GM19035 (cell line): ENCODE data around the gene NBEAL1.
"Not testable (repeated sequence)": the region's sequence is repeated elsewhere in the genome, so short reads cannot be mapped to it uniquely, and the experiment has no call there.

Experiments used
- ATAC-seq: cut with Tn5 transposase; IDR thresholded peaks from one replicate; pipeline ENCODE4 v1.9.1; 2021; ENCODE audit not compliant: unreplicated experiment

Gene NBEAL1

GRCh38 chr2:203014456-203015199 is at the start of gene NBEAL1:
Gene NBEAL1, plus strand, starts transcription at chr2:203014875. Its CDS starts 1,510 bp downstream, at chr2:203016385.
- peak; percentile 97 for ATAC-seq

GRCh38 chr2:202965810-202966460 is 48.7 kb upstream of the NBEAL1 start:
- no peak for ATAC-seq

DNA sequence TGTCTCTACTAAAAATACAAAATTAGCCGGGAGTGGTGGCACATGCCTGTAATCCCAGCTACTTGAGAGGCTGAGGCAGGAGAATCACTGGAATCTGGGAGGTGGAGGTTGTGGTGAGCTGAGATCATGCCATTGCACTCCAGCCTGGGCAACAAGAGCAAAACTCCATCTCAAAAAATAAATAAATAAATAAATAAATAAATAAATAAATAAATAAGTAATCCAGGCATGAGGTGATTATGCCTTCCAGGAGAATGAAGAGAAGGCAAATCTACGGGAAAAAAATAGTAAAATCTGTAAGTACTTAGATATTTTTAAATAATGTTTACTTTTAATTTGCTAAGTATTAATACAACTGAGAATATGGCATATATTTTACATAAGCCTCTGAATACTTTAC is 45.3 kb upstream of the NBEAL1 start:
- ATAC-seq, result not testable (repeated sequence)

- no peak for ATAC-seq
Observed at GRCh38 chr2:202976809-202977208, 37.9 kb upstream of the NBEAL1 start.

- no peak for ATAC-seq
Observed at GRCh38 chr2:202982779-202983491, 31.7 kb upstream of the NBEAL1 start.

DNA sequence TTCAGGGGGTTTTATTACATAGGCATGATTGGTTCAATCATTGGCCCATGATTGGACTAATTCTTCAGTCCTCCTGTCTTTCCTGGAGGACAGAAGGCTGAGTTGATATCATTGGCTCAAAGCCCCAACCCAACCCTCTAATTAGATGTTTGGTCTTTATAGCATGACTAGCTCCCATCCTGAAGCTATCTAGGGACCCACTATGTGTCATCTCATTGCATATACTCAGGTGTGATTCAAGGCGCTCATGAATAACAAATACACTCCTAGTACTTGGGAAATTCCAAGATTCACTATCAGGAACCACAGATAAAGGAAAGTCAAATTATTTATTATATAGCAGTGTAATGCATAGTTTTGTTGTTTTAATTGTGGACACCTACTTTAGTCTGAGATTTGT is 24.9 kb upstream of the NBEAL1 start:
- no peak for ATAC-seq

- no peak for ATAC-seq
Observed at GRCh38 chr2:202990501-202990900, 24.2 kb upstream of the NBEAL1 start.

GRCh38 chr2:202997113-202997512 is 17.6 kb upstream of the NBEAL1 start:
- not testable (repeated sequence) for ATAC-seq

DNA sequence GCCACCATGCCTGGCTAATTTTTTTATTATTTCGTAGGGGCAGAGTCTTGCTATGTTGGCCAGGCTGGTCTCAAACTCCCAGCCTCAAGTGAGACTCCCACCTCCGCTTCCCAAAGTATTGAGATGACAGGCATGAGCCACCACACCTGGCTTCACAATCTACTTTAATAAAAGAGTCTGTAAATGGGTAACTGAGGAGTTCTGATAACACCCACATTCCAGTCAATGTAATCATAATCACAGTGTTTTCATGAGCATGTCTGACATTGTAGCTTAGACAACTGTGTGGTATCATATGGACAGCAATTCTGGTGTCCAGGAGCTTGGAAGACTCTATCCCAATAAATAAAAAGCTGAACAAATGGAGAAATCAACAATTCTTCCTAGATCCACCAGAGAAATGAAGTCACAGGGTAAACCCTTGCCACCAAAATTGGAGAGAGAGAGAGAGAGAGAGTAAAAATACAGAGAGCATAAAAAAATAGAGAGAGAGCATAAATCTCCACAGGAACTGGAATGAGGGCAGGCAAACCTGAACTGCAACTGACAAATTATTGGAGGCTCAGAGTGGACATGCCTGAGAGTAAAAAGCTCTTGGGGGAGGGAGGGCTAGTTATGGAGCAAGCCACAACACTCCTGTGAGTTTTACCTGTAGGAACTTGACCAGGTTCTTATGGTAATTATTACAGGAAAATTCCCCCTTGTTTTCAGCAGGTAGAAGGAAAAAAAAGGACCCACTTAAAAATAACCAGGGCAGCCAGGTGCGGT is 12.4 kb upstream of the NBEAL1 start:
- ATAC-seq, result no peak

DNA sequence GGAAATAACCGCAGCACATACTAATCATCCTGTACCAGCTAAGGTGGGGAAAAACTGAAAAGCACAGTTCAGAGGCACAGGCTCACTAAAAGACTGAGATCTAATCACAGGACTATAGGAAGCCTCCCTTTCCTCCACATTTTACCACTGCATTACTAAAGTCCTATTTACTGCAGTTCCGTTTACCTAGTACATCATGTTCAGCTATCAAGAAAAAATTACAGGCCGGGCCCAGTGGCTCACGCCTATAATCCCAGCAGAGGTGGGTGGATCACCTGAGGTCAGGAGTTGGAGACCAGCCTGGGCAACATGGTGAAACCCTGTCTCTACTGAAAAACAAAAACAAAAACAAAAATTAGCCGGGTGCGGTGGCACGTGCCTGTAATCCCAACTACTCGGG is 11.0 kb upstream of the NBEAL1 start:
- no peak for ATAC-seq

DNA sequence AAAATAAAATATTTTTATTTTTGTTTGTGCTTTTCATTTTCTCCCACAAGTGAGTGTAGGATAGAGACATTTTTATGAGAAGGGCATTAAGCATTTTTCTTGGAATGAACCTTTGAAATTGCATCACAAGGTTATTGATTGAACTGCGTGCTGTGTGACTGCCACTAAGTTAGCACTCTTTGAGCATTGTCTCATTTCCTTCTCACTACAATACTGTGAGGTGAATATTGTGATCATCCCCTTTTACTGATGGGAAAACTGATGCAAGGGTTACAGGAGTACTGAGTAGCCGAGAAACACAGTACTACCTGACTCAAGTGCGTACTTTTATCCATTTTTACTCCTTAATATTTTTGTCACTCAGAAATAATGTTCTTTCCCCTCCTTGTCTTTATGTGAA is 2.0 kb downstream of the NBEAL1 start:
- no peak for ATAC-seq

DNA sequence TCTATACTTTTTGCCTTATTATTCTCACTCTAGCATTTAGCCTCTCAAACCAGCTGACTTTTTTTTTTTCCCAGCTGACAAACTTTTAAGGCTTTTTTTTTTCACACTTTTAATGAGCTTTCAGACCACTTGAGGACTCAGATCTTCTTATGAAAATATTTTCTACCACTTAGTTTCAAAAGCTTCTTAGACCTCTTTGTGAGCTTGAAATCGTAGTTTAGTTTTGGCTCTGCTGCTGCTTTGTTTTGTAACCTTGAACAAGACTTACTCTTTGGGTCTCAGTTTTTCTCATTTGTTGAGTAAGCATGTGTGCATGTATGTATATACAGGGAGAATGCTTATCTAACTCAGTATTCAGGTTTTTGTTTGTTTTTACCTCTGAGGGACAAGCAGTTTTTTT is 3.5 kb downstream of the NBEAL1 start:
- no peak for ATAC-seq

DNA sequence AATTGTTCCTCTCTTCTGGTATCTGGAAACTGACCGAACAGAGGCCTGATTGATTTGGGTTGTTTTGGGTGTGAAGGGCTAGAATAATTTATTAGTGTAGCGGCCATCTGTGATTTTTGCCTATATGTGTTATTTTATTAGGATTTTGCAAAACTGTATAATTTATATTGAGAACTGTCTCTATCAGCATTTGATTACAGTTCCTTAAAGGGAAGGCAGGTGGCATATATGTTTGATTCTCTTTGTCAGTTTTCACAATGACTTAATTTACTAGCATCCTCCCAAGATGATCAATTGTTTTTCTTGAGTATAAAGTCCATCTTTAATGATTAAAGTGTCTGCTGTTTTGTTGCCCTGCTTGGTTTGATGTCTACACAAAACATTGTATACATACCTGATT is 4.5 kb downstream of the NBEAL1 start:
- no peak for ATAC-seq

- ATAC-seq, result no peak
Observed at GRCh38 chr2:203021991-203022390, 7.3 kb downstream of the NBEAL1 start.

DNA sequence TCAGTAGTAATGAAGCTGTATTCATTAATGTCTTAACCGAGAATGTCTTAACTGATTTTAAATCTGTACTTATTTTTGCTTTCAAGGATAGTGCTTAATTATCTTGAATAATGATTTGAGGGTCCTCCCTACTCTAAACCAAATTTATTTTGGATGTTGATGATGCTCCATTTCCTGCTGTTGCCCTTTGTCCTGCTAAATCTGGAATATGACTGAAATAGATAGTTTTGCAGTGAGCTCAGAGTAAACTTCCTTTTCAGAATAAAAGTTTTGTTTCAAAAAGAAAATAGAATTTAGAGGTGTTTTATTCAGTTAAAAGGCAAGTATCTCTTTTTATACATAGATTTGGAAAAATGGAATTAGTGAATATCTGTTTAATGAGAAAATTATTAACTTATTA is 8.1 kb downstream of the NBEAL1 start:
- no peak for ATAC-seq

GRCh38 chr2:203025592-203025991 is 10.9 kb downstream of the NBEAL1 start:
- no peak for ATAC-seq

DNA sequence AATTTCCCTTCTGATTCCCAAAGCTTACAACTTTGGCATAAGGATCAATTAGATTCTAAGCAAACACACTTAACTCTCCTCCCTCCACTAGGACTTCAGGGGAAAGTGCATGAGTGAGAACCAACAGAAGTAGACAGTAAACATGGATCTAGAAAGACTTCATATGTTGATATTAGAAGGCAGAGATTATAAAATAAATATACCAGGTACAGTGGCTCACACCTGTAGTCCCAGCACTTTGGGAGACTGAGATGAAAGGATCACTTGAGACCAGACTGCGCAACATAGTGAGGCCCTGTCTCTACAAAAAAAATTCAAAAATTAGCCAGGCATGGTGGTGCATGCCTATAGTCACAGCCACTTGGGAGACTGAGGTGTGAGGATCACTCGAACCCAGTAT is 15.9 kb downstream of the NBEAL1 start:
- ATAC-seq, result no peak

GRCh38 chr2:203030991-203031390 is 16.3 kb downstream of the NBEAL1 start:
- ATAC-seq, result no peak

DNA sequence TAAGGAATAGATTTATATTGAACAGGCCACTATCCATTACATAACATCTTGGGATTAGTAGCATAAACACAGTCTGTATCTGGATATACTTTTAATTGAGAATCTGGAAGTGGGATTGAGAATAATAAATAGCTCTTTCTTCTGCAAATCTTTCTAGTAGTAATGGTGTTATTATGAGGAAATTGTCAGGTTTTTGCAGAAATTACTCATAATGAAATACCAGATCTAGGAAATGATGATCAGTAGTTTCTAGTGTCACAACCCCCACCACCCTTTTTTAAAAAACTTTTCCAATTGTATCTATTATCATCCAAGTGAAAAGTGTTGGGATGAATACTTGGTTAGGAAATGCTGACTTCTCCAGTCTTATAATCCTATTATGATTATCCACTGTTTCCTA is 18.7 kb downstream of the NBEAL1 start:
- ATAC-seq, result no peak

- ATAC-seq, result no peak
Observed at GRCh38 chr2:203035879-203036470, 21.3 kb downstream of the NBEAL1 start.

DNA sequence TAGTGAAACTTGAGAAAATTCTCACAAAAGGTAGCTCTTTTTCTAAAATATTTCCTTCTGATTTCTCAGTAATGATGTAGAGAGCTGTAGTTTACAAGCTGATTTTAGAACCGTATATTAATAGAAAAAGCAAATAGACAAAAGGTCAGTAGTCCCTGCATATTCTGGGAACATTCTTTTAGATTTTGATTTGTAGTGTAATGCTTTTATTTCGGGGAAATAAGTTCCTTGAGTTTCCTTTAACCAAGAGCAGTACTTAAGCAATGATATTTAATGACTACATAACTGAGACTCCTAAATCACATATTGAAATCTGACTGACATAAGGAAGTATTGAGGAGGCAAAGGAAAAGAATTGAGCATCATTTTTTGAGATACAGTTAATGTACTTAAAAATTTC is 22.4 kb downstream of the NBEAL1 start:
- no peak for ATAC-seq
